Vagina (tissue), 2 donors: Measurements from ENCODE around the gene HPGDS. TPM values are rescaled to one million over a fixed set of nuclear protein-coding genes. Genes with fewer than 3 reads are reported as not detected.
A peak's percentile ranks its signal among the peaks of the same experiment; 100 is the strongest.

Source experiments
- DNase-seq, 2 donors: peaks; one replicate each; pipeline ENCODE4 v3.0.0-alpha.2; 2017; ENCODE audit errors: extremely low spot score in 2 of 2
- H3K27ac ChIP-seq: fragments of 200-600 bp; sonication (generic); one replicate; pipeline ENCODE4 v1.5.1; 2019
- H3K27me3 ChIP-seq: fragments of 200-600 bp; sonication (generic); one replicate; pipeline ENCODE4 v1.5.1; 2019
- H3K36me3 ChIP-seq, 2 donors: fragments of 200-600 bp; sonication (generic); one replicate each; pipeline ENCODE4 v1.5.1; 2017 to 2019
- H3K4me1 ChIP-seq: fragments of 200-600 bp; sonication (generic); one replicate; pipeline ENCODE4 v1.5.1; 2019
- H3K4me3 ChIP-seq, 2 donors: fragments of 200-600 bp; sonication (generic); 1 replicate in 1 of 2; 2 replicates in 1 of 2; pipeline ENCODE4 v1.5.1; 2016 to 2019
- H3K9me3 ChIP-seq: fragments of 200-600 bp; sonication (generic); one replicate; pipeline ENCODE4 v1.5.1; 2019
- POLR2A ChIP-seq, 2 donors: fragments of 450-650 bp; IDR thresholded peaks; one replicate each; pipeline ENCODE4 v1.6.1; 2017; ENCODE audit warnings: antibody characterized with exemption in 2 of 2, mild to moderate bottlenecking in 2 of 2, moderate library complexity in 2 of 2
- POLR2AphosphoS5 ChIP-seq, 2 donors: sonication (generic); formaldehyde crosslinking; IDR thresholded peaks; one replicate each; pipeline ENCODE4 v1.9.0; 2017; ENCODE audit warnings: antibody characterized with exemption in 2 of 2, mild to moderate bottlenecking in 2 of 2, low read depth in 1 of 2; ENCODE audit not compliant: insufficient read depth in 1 of 2
- intact Hi-C: fragments of 100-400 bp; cut with DNase I; formaldehyde crosslinking; loops from one replicate; pipeline ENCODE4 v1.15.1; 2023
- total RNA-seq: library from RNA; depleted of rRNA; stranded (reverse); fragments of >200 nt; gene quantifications from one replicate; pipeline ENCODE4 v1.2.3, GENCODE V29; 2016
- TF ChIP-seq, protein P1 (sequence below), 3 experiments: fragments of 450-650 bp in 2 of 3; fragments of 200-600 bp in 1 of 3; sonication (generic) in 1 of 3; IDR thresholded peaks; one replicate each; pipeline ENCODE4 v1.5.1; 2017 to 2019; ENCODE audit warnings: antibody characterized with exemption in 3 of 3, mild to moderate bottlenecking in 2 of 3, moderate library complexity in 2 of 3

Gene HPGDS
- total RNA-seq, 1 donor from 2014 or later, result 0.98 TPM

DNA sequence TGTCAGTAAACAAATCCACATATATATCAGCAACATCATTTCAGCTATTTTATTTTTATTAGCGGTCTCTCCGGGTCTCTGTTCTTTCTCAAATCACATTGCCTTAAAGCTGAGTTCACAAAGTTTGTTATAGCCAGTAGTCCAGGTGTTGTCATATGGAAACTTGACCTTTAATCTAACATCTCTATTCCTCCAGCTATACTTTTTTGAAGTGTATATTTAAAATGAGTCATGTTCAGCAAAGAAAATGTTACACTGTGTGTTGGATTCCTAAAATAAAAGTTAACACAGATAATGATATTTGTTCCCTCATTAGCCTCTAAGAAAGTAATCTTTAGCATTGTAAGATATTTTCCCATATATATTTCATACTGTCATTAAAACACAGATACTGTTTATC lies 71.4 kb downstream of the HPGDS start:
- Histone ChIP-seq H3K27me3 (no peaks in the 10 kb centered on the region), H3K9me3 (no peaks in the 10 kb centered on the region), H3K36me3 (peaks cover 0 to 13% of the 10 kb centered on the region in 2 donors), H3K4me3 (no peak overlapping the region), H3K27ac (no peak overlapping the region), H3K4me1 (no peaks in the 10 kb centered on the region)
- intact Hi-C loops, result no loop called here
- no peak for DNase-seq
- TF ChIP-seq POLR2AphosphoS5 (IDR thresholded peaks at IDR 0.05; ENCODE audit: insufficient read depth in 1 of 2, low read depth in 1 of 2), result no peak
- TF ChIP-seq POLR2A (IDR thresholded peaks at IDR 0.05), result no peak
- TF ChIP-seq, protein P1, sequence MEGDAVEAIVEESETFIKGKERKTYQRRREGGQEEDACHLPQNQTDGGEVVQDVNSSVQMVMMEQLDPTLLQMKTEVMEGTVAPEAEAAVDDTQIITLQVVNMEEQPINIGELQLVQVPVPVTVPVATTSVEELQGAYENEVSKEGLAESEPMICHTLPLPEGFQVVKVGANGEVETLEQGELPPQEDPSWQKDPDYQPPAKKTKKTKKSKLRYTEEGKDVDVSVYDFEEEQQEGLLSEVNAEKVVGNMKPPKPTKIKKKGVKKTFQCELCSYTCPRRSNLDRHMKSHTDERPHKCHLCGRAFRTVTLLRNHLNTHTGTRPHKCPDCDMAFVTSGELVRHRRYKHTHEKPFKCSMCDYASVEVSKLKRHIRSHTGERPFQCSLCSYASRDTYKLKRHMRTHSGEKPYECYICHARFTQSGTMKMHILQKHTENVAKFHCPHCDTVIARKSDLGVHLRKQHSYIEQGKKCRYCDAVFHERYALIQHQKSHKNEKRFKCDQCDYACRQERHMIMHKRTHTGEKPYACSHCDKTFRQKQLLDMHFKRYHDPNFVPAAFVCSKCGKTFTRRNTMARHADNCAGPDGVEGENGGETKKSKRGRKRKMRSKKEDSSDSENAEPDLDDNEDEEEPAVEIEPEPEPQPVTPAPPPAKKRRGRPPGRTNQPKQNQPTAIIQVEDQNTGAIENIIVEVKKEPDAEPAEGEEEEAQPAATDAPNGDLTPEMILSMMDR (IDR thresholded peaks at IDR 0.05), result no peak

DNA sequence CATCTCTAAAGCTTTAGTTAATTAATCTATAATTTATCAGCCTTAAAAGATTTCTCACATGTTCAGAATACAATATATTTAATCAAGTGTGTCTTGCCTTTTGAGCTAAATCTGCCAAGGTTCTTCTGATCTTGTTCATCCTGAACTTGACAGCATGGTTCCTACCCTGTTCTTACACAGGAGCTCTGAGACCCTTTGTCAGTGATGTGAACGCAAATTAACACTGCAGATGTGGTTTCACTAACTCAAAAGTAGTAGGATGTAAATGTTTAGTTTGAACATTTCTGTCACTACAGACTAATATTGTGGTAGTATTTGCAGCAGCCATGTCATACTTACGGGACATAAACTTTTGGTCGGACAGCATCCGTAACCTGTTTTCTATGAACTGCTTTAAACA lies 75.6 kb downstream of the HPGDS start:
- H3K36me3 ChIP-seq, result peaks cover 0 to 4% of the 10 kb centered on the region in 2 donors

DNA sequence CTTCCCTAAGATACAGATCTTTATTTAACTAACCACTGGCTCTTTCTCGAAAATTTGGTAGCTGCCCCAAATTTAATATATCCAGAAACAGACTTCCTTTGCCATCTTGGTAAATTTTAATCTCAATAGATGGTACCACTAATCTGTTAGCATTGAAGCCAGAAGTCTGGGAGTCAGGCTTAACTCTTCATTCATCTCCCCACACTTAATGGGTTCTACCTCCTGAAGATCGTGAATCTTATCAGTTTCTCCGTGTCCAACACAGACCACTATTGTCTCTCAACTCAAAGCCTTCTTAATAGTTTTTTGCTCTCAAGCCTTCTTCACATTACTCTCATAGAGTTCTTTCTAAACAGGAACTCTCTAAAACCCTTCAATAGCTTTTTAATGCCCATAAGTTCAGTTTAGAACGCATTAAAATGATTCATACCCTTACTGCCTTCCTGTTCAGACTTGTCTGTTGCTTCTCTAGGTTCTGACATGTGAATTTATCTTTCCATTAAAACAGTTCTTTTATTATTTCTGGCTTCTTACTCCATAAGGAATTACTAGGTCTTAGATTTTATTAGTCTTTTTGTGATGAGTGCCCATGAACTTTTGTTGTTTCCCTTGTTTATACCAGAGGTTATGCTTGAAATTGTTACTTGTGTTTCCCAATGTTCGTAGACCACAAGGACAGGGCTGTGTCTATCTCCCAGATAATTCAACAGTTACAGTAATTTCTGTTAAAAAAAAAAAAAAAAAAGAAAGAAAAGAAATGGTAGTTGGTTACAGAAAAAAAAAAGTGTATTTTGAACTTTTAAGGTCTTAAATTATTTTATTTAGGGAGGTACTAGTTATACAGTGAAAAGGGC lies 80.2 kb downstream of the HPGDS start:
- no peak for DNase-seq
- Histone ChIP-seq H3K27me3 (no peaks in the 10 kb centered on the region), H3K27ac (no peak overlapping the region), H3K36me3 (no peaks in the 10 kb centered on the region), H3K4me1 (peaks cover 9% of the 10 kb centered on the region), H3K4me3 (no peak overlapping the region), H3K9me3 (no peaks in the 10 kb centered on the region)
- intact Hi-C loops, result no loop called here
- TF ChIP-seq POLR2AphosphoS5 (IDR thresholded peaks at IDR 0.05; ENCODE audit: insufficient read depth in 1 of 2, low read depth in 1 of 2) (peak in 1 of 2 donors; percentile 60), POLR2A (IDR thresholded peaks at IDR 0.05) (no peak)
- TF ChIP-seq, protein P1 (IDR thresholded peaks at IDR 0.05), result no peak

More for the DNA sequence above, 75.6 kb downstream of the HPGDS start:
- Histone ChIP-seq H3K27me3 (no peaks in the 10 kb centered on the region), H3K4me3 (no peak overlapping the region), H3K4me1 (peaks cover 3% of the 10 kb centered on the region), H3K27ac (no peak overlapping the region), H3K9me3 (no peaks in the 10 kb centered on the region)
- no peak for DNase-seq
- TF ChIP-seq, protein P1 (IDR thresholded peaks at IDR 0.05), result no peak
- TF ChIP-seq POLR2A (IDR thresholded peaks at IDR 0.05) (no peak), POLR2AphosphoS5 (IDR thresholded peaks at IDR 0.05; ENCODE audit: insufficient read depth in 1 of 2, low read depth in 1 of 2) (no peak)
- intact Hi-C loops, result no loop called here

DNA sequence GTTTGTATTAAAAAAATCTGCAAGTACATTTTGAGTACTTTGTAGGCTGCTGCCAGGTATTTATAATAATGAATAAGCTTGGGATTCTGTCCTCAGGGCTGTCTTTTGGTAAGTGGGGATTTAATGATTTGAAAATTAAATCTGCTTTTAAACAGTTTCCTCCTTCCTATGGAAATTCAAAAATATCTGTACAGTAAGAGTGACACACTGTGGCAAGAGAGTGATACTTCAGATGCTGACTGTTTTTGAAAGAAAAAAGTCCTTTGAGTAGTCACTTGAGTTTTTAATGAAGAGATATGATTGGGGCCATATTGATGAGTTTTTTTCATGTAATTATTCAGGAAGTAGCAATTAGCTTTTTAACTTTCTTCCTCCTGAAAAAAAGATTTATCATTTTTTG lies 85.8 kb downstream of the HPGDS start:
- H3K36me3 ChIP-seq, result peaks cover 0 to 11% of the 10 kb centered on the region in 2 donors
- DNase-seq, result no peak
- no peak overlapping the region for H3K4me3 ChIP-seq
- intact Hi-C loops, result no loop called here
- H3K27ac ChIP-seq, result no peak overlapping the region
- peaks cover 5% of the 10 kb centered on the region for H3K4me1 ChIP-seq
- H3K9me3 ChIP-seq, result no peaks in the 10 kb centered on the region
- no peaks in the 10 kb centered on the region for H3K27me3 ChIP-seq
- TF ChIP-seq, protein P1 (IDR thresholded peaks at IDR 0.05), result no peak
- TF ChIP-seq POLR2A (IDR thresholded peaks at IDR 0.05) (no peak), POLR2AphosphoS5 (IDR thresholded peaks at IDR 0.05; ENCODE audit: insufficient read depth in 1 of 2, low read depth in 1 of 2) (no peak)
